ENCODE results near the gene PPP1R9A. TPM values are rescaled to one million over a fixed set of nuclear protein-coding genes. Genes with fewer than 3 reads are reported as not detected.

Gene PPP1R9A
- total and polyA plus RNA-seq, 10 of the 15 experiments (the other 5 are each of a cell fraction or from before 2014, with no cell fraction given): 0.04 to 0.12 TPM; not detected in 8

GRCh38 chr7:95026421-95027072 lies 119.2 kb downstream of the PPP1R9A start:
- RAD21 ChIA-PET (ENCODE audit: unreplicated experiment): interaction anchor here (0.8 kb wide), 1 partner anchor 20 kb away, joined by 3 read pairs; no protein-coding TSS in a partner anchor
- H3K9ac ChIP-seq (ENCODE audit: control insufficient read depth, insufficient read depth, low read length): no peak overlapping the region
- TF ChIP-seq RB1 (IDR thresholded peaks at IDR 0.05; ENCODE audit: borderline replicate concordance) (no peak), YY1 (IDR thresholded peaks at IDR 0.05; ENCODE audit: low read depth, low read length) (0 out of 2 replicates have a peak, but pooled peaks have one; percentile 17), MTA2 (IDR thresholded peaks at IDR 0.05; ENCODE audit: low read depth) (no peak)
- ATAC-seq: peak; percentile 68
- BruUV-seq (replicated peaks): no TSS peak
- no peak for DNase-seq (ENCODE audit: low read depth, low spot score)
- no peaks in the 10 kb centered on the region for H3K27me3 ChIP-seq (replicated peaks in 1 of 2; ENCODE audit: control insufficient read depth in 2 of 2, insufficient read depth in 2 of 2, low read length in 1 of 2)
- H2AFZ ChIP-seq (ENCODE audit: control insufficient read depth, low read depth, low read length): no peak overlapping the region
- no peaks in the 10 kb centered on the region for H3K9me3 ChIP-seq (replicated peaks; ENCODE audit: control insufficient read depth, insufficient read depth, low read length)
- H3K4me3 ChIP-seq: no peak overlapping the region
- intact Hi-C loops (cut with micrococcal nuclease; ENCODE audit: unreplicated experiment) (no loop called here), in situ Hi-C loops (cut with MboI) (no loop called here)
- FAIRE-seq: no peak
- H3K79me2 ChIP-seq (ENCODE audit: control insufficient read depth, insufficient read depth, low read length): no peaks in the 10 kb centered on the region
- H3K36me3 ChIP-seq (ENCODE audit: control insufficient read depth in 2 of 2, insufficient read depth in 2 of 2, low read length in 1 of 2): no peaks in the 10 kb centered on the region
- POLR2A ChIA-PET: no interaction called here
- no peak overlapping the region for H3K27ac ChIP-seq (ENCODE audit: control insufficient read depth, insufficient read depth)
- WGBS (ENCODE audit: insufficient coverage, insufficient replicate concordance, low lambda C conversion rate, missing lambda C conversion rate): 16% methylated on average over 6 of the region's 6 CpGs
- CTCF ChIA-PET: no interaction called here
- no peaks in the 10 kb centered on the region for H4K20me1 ChIP-seq (ENCODE audit: control insufficient read depth, insufficient read depth)
- SMC1A ChIA-PET (ENCODE audit: uncharacterized antibody, unreplicated experiment): interaction anchor here (1.2 kb wide), 1 partner anchor 20 kb away, joined by 4 read pairs; no protein-coding TSS in a partner anchor
- no peak overlapping the region for H3K4me2 ChIP-seq (ENCODE audit: control insufficient read depth, insufficient read depth)
- no peaks in the 10 kb centered on the region for H3K4me1 ChIP-seq (ENCODE audit: control insufficient read depth, insufficient read depth, low read length)

DNA sequence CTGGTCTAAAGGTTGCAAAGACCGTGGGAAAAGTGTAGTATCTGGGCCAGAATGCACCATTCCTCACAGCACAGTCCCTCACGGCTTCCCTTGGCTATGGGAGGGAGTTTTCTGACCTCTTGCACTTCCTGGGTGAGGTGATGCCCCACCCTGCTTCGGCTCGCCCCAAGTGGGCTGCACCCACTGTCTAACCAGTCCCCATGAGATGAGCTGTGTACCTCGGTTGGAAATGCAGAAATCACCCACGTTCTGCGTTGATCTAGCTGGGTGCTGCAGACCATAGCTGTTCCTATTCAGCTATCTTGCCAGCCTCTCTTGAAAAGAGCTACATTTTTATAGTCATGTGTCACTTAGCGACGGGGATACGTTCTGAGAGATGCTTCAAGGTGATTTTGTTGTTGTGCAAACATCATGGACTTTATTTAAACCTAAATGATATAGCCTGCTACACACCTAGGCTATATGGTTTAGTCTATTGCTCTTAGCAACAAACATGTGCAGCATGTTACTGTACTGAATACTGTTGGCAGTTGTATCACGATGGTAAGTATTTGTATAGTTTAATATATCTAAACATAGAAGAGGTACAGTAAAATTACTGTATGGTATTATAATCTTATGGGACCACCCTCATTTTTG lies 120.0 kb downstream of the PPP1R9A start:
- WGBS (ENCODE audit: insufficient coverage, insufficient replicate concordance, low lambda C conversion rate, missing lambda C conversion rate): 18% methylated on average over 11 of the region's 11 CpGs
- Histone ChIP-seq H3K9me3 (replicated peaks; ENCODE audit: control insufficient read depth, insufficient read depth, low read length) (no peaks in the 10 kb centered on the region), H3K79me2 (ENCODE audit: control insufficient read depth, insufficient read depth, low read length) (no peaks in the 10 kb centered on the region), H3K4me2 (ENCODE audit: control insufficient read depth, insufficient read depth) (no peak overlapping the region), H3K4me3 (no peak overlapping the region), H3K36me3 (ENCODE audit: control insufficient read depth in 2 of 2, insufficient read depth in 2 of 2, low read length in 1 of 2) (no peaks in the 10 kb centered on the region), H4K20me1 (ENCODE audit: control insufficient read depth, insufficient read depth) (no peaks in the 10 kb centered on the region), H3K27ac (ENCODE audit: control insufficient read depth, insufficient read depth) (no peak overlapping the region), H3K4me1 (ENCODE audit: control insufficient read depth, insufficient read depth, low read length) (no peaks in the 10 kb centered on the region), H2AFZ (ENCODE audit: control insufficient read depth, low read depth, low read length) (no peak overlapping the region), H3K27me3 (replicated peaks in 1 of 2; ENCODE audit: control insufficient read depth in 2 of 2, insufficient read depth in 2 of 2, low read length in 1 of 2) (no peaks in the 10 kb centered on the region), H3K9ac (ENCODE audit: control insufficient read depth, insufficient read depth, low read length) (no peak overlapping the region)
- BruUV-seq (replicated peaks): no TSS peak
- in situ Hi-C loops (cut with MboI): no loop called here
- ChIA-PET POLR2A (no interaction called here), SMC1A (ENCODE audit: uncharacterized antibody, unreplicated experiment) (interaction anchor here (1.2 kb wide), 1 partner anchor 19 kb away, joined by 4 read pairs; no protein-coding TSS in a partner anchor), CTCF (no interaction called here), RAD21 (ENCODE audit: unreplicated experiment) (interaction anchor here (0.8 kb wide), 1 partner anchor 20 kb away, joined by 3 read pairs; no protein-coding TSS in a partner anchor)
- peak; percentile 40; the same call in 1 of the 2 replicates for TF ChIP-seq NR2F1 (conservative IDR thresholded peaks at IDR 0.05)
- TF ChIP-seq DPF2 (IDR thresholded peaks at IDR 0.05): no peak
- DNase-seq (ENCODE audit: low read depth, low spot score) (no peak), FAIRE-seq (no peak), ATAC-seq (peak; percentile 48)
- intact Hi-C loops (cut with micrococcal nuclease; ENCODE audit: unreplicated experiment): no loop called here

All from GM12878 (cell line).